ENCODE data around the gene C11orf58.

DNA sequence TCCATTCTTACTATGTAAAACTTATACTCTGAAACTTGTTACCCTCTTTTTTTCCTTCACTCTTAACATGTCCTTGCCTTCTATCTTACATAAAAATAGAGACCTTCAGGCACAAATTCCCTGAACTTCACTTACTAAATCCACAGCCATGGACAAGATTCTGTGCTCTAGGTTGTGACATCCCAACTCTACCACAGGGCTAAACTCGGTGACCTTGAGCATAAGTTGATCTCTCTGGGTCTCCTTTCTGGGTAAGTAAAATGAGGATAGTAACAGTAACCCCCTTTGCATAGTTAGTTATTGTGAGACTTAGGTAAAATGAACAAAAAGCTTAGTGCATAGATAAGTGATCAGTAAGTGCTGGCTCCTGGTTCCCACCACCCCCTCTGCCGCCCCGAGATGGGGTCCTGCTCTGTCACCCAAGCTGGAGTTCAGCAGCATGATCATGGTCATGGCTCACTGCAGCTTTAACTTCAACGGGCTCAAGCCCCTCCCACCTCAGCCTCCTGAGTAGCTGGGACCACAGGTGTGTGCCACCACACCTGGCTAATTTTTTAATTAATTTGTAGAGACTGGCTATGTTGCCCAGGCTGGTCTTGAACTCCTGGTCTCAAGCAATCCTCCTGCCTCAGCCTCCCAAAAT lies 20.1 kb downstream of the C11orf58 start:
- TF ChIP-seq, protein P1, sequence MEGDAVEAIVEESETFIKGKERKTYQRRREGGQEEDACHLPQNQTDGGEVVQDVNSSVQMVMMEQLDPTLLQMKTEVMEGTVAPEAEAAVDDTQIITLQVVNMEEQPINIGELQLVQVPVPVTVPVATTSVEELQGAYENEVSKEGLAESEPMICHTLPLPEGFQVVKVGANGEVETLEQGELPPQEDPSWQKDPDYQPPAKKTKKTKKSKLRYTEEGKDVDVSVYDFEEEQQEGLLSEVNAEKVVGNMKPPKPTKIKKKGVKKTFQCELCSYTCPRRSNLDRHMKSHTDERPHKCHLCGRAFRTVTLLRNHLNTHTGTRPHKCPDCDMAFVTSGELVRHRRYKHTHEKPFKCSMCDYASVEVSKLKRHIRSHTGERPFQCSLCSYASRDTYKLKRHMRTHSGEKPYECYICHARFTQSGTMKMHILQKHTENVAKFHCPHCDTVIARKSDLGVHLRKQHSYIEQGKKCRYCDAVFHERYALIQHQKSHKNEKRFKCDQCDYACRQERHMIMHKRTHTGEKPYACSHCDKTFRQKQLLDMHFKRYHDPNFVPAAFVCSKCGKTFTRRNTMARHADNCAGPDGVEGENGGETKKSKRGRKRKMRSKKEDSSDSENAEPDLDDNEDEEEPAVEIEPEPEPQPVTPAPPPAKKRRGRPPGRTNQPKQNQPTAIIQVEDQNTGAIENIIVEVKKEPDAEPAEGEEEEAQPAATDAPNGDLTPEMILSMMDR (IDR thresholded peaks at IDR 0.05): no peak
- TF ChIP-seq EP300 (IDR thresholded peaks at IDR 0.05) (no peak), POLR2A (IDR thresholded peaks at IDR 0.05) (no peak)
